NCI-H1092 (cell line): ENCODE data around the gene DBP.

Experiments
- DNase-seq: peaks from one replicate; lab custom pipeline; 2025; lab: John Stamatoyannopoulos, UW

Gene DBP

GRCh38 chr19:48609571-48610108, 27.5 kb downstream of the DBP start:
- DNase-seq, result no peak

- DNase-seq, result no peak
Measured at GRCh38 chr19:48608798-48609263, 28.3 kb downstream of the DBP start.

- DNase-seq, result no peak
Measured at GRCh38 chr19:48607359-48607755, 29.8 kb downstream of the DBP start.

- no peak for DNase-seq
Measured at GRCh38 chr19:48606463-48607358, 30.5 kb downstream of the DBP start, which contains the start of gene SPACA4. Gene SPACA4, plus strand, starts transcription at chr19:48606742. Its CDS starts 237 bp downstream, at chr19:48606979.

GRCh38 chr19:48603850-48604249, 33.3 kb downstream of the DBP start:
- DNase-seq, result no peak

GRCh38 chr19:48603449-48603848, 33.7 kb downstream of the DBP start:
- no peak for DNase-seq

GRCh38 chr19:48603001-48603400, 34.2 kb downstream of the DBP start:
- no peak for DNase-seq

- DNase-seq, result no peak
Measured at GRCh38 chr19:48600679-48601417, 36.3 kb downstream of the DBP start.

- DNase-seq, result no peak
Measured at GRCh38 chr19:48598996-48599700, 38.0 kb downstream of the DBP start.

GRCh38 chr19:48596679-48597465, 40.3 kb downstream of the DBP start:
- DNase-seq, result no peak

GRCh38 chr19:48596237-48596636, 40.9 kb downstream of the DBP start:
- no peak for DNase-seq

GRCh38 chr19:48595833-48596232, 41.3 kb downstream of the DBP start:
- DNase-seq, result no peak

- no peak for DNase-seq
Measured at GRCh38 chr19:48595171-48595570, 42.0 kb downstream of the DBP start.

GRCh38 chr19:48591021-48591420, 46.2 kb downstream of the DBP start:
- no peak for DNase-seq

GRCh38 chr19:48588670-48589401, 48.3 kb downstream of the DBP start:
- peak; percentile 56 for DNase-seq

- no peak for DNase-seq
Measured at GRCh38 chr19:48587387-48587786, 49.8 kb downstream of the DBP start.

- no peak for DNase-seq
Measured at GRCh38 chr19:48582168-48582567, 55.0 kb downstream of the DBP start.
